ENCODE measurements around the gene TMEM117. TPM values are rescaled to one million over a fixed set of nuclear protein-coding genes. Genes with fewer than 3 reads are reported as not detected.

The TMEM117 gene
- total RNA-seq, 6 experiments from 2014 or later: 2.4 to 15.3 (median 3.1) TPM

DNA sequence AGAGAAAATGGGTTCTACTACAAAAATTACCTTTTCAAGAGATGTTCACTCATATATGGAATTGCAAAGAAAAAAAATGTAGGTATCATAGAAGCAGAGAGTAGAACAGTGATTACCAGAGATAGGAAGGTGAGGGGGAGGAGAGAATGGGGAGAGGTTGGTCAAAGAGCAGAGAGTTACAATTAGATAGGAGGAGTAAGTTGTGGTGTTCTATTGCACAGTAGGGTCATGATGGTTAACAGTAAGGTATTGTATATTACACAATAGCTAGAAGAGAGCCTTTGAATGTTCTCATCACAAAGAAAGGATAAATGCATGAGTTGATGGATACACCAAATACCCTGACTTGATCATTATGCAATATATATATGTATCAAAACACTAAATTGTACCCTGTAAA lies 145.8 kb downstream of the TMEM117 start:
- no peak overlapping the region for H3K27ac ChIP-seq
- no peak for ATAC-seq
- intact Hi-C loops (cut with DNase I): no loop called here

DNA sequence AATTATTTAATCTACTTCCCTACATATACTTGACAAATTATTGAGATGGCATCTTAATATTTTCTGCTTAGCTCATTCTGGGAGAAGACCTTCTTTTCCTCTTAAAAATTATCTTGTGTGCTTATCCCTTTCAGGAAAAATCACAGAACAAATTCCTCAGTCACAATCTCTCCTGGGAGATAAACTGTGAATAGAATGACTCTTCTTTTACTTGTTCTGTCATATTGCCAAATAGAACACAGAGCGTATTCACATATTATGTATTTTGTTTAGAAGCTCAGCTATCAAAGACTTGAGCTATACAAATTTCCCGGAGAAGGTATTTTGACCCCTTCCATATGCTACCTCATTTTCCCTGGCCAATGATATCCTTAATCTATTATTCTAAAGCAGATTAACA lies 146.7 kb downstream of the TMEM117 start:
- no peaks in the 10 kb centered on the region for H3K36me3 ChIP-seq
- H3K4me1 ChIP-seq: no peaks in the 10 kb centered on the region
- no peak for ATAC-seq
- intact Hi-C loops (cut with DNase I): no loop called here
- H3K27ac ChIP-seq: no peak overlapping the region
- H3K4me3 ChIP-seq: no peak overlapping the region
- WGBS (ENCODE audit: insufficient coverage, low coverage, low lambda C conversion rate, missing lambda C conversion rate): 92% methylated on average over 2 of the region's 2 CpGs
- TF ChIP-seq, protein P1, sequence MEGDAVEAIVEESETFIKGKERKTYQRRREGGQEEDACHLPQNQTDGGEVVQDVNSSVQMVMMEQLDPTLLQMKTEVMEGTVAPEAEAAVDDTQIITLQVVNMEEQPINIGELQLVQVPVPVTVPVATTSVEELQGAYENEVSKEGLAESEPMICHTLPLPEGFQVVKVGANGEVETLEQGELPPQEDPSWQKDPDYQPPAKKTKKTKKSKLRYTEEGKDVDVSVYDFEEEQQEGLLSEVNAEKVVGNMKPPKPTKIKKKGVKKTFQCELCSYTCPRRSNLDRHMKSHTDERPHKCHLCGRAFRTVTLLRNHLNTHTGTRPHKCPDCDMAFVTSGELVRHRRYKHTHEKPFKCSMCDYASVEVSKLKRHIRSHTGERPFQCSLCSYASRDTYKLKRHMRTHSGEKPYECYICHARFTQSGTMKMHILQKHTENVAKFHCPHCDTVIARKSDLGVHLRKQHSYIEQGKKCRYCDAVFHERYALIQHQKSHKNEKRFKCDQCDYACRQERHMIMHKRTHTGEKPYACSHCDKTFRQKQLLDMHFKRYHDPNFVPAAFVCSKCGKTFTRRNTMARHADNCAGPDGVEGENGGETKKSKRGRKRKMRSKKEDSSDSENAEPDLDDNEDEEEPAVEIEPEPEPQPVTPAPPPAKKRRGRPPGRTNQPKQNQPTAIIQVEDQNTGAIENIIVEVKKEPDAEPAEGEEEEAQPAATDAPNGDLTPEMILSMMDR (IDR thresholded peaks at IDR 0.05): no peak
- TF ChIP-seq POLR2A (IDR thresholded peaks at IDR 0.05): no peak
- H3K27me3 ChIP-seq: no peaks in the 10 kb centered on the region
- no peak for DNase-seq
- no peaks in the 10 kb centered on the region for H3K9me3 ChIP-seq

More for the DNA sequence above, 145.8 kb downstream of the TMEM117 start:
- H3K9me3 ChIP-seq: no peaks in the 10 kb centered on the region
- no peak overlapping the region for H3K4me3 ChIP-seq
- no peaks in the 10 kb centered on the region for H3K36me3 ChIP-seq
- no peak for DNase-seq
- TF ChIP-seq POLR2A (IDR thresholded peaks at IDR 0.05): no peak
- TF ChIP-seq, protein P1 (IDR thresholded peaks at IDR 0.05): no peak
- H3K27me3 ChIP-seq: no peaks in the 10 kb centered on the region
- H3K4me1 ChIP-seq: no peaks in the 10 kb centered on the region

DNA sequence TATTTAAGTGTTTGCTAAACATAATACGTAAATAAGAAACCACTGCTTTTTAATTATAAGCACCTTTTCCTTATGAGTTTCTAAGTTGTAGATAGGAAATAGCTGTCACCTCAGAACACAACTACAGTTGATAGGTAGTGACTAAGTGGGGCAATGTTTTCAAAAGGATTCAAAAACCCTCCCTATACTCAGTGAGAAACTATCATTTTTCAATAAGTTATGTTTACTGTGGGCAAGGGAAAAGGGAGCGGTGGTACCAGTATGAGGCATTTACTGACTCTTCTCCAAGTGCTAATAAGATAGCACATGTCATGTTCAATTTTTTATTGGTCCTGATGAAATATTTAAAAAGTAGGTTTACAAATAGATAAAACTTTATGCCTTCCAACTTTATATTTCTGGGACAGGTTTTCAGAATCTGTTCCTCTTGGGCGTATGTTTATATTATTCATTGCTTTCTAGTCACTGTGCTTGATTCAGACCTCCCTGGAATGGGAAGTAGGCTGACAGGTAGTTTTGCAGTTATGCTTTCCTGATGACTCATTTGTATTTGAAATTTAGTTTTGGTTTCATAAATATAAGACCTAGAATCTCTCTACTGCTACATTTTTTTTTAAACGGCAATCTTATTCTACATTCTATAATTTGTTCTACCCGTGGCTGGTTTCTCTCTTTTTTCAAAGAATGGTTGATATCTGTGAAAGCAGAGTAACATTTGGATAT lies 153.1 kb downstream of the TMEM117 start:
- WGBS (ENCODE audit: insufficient coverage, low coverage, low lambda C conversion rate, missing lambda C conversion rate): 49% methylated on average over 5 of the region's 5 CpGs
- no peak for ATAC-seq
- no peak overlapping the region for H3K27ac ChIP-seq
- H3K27me3 ChIP-seq: no peaks in the 10 kb centered on the region
- no peak overlapping the region for H3K4me3 ChIP-seq
- intact Hi-C loops (cut with DNase I): no loop called here
- H3K9me3 ChIP-seq: no peaks in the 10 kb centered on the region
- TF ChIP-seq, protein P1 (IDR thresholded peaks at IDR 0.05): no peak
- no peak for TF ChIP-seq POLR2A (IDR thresholded peaks at IDR 0.05)
- no peak for DNase-seq
- H3K36me3 ChIP-seq: no peaks in the 10 kb centered on the region
- H3K4me1 ChIP-seq: no peaks in the 10 kb centered on the region

DNA sequence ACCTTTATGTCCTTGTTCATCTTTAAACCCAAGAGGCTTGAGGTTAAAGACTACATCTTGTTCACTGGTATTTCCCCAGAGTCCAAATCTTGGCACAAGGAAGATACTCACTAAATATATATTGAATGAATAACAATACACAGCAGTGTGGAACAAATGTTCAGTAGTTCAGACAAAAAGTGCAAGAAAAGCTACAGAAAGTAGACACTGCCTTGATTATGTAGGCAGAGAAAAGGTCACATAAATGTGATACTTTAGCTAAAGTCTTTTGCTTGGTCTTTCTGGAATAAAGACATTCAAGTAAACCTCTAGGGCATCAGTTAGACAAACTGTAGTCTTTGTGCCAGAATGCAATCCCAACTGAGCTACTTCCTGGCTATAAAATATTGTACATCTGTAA lies 157.0 kb downstream of the TMEM117 start:
- Histone ChIP-seq H3K4me1 (no peaks in the 10 kb centered on the region), H3K9me3 (no peaks in the 10 kb centered on the region), H3K36me3 (no peaks in the 10 kb centered on the region), H3K27ac (no peak overlapping the region), H3K4me3 (no peak overlapping the region), H3K27me3 (no peaks in the 10 kb centered on the region)
- DNase-seq (no peak), ATAC-seq (no peak)
- TF ChIP-seq, protein P1 (IDR thresholded peaks at IDR 0.05): no peak
- no peak for TF ChIP-seq POLR2A (IDR thresholded peaks at IDR 0.05)
- intact Hi-C loops (cut with DNase I): no loop called here
